ENCODE data around the gene KCTD13.

DNA sequence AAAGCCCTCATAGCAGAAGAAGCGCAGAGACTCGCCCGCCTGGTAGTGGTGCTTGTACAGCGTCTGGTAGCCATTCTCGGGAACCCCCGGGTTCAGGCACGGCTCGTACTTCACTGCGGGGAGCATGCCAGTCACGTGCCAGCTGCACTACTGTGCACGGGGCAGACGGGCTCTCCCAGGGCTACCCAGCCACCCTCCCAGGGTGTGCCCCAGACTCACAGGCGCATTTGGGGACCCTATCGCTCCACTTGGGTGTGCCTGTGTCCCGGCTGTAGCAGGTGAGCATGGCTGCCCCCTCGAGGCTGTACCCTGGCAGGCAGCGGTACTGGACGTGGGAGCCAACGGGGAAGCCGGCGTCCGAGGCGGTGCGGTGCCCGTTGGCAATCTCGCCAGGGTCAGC, 52.7 kb downstream of the KCTD13 start:
- TF ChIP-seq SRF (IDR thresholded peaks at IDR 0.05; ENCODE audit: low read depth, low read length) = no peak
- no peak for TF ChIP-seq NRF1 (IDR thresholded peaks at IDR 0.05; ENCODE audit: low read depth, low read length)
- TF ChIP-seq MAX (IDR thresholded peaks at IDR 0.05) = no peak
- no peak for TF ChIP-seq POLR2AphosphoS5 (IDR thresholded peaks at IDR 0.05; ENCODE audit: low read depth, low read length)
- no peak for TF ChIP-seq POLR2A (IDR thresholded peaks at IDR 0.05; ENCODE audit: control extremely low read depth in 1 of 2, low read depth in 2 of 2, low read length in 2 of 2)
- TF ChIP-seq RAD21 (IDR thresholded peaks at IDR 0.05 in 1 of 2, conservative IDR thresholded peaks at IDR 0.05 in 1 of 2; ENCODE audit: low read depth in 2 of 2, low read length in 2 of 2) = no peak
- no peak for TF ChIP-seq CTCF (IDR thresholded peaks at IDR 0.05; ENCODE audit: control extremely low read depth in 1 of 3, insufficient read depth in 1 of 3, low read depth in 1 of 3, low read length in 3 of 3)
- no peak for TF ChIP-seq RFX5 (IDR thresholded peaks at IDR 0.05; ENCODE audit: borderline replicate concordance, low read depth, low read length)
- no peak for TF ChIP-seq YY1 (IDR thresholded peaks at IDR 0.05; ENCODE audit: low read depth, low read length)
- no peak for TF ChIP-seq BACH1 (IDR thresholded peaks at IDR 0.05; ENCODE audit: low read length)

Measured in H1 (cell line).